ENCODE data around the gene UTS2.

The UTS2 gene

GRCh38 chr1:7842517-7842916, 10.3 kb downstream of the UTS2 start:
- no peak overlapping the region for H3K9ac ChIP-seq
- no peaks in the 10 kb centered on the region for H3K4me1 ChIP-seq
- H2AFZ ChIP-seq = no peak overlapping the region
- no peak overlapping the region for H3K27ac ChIP-seq
- no peaks in the 10 kb centered on the region for H3K9me3 ChIP-seq (ENCODE audit: control insufficient read depth, low read length)
- H3K36me3 ChIP-seq (ENCODE audit: control insufficient read depth, insufficient read depth, low read length) = no peaks in the 10 kb centered on the region
- no peak for TF ChIP-seq CTCF (IDR thresholded peaks at IDR 0.05)
- H3K27me3 ChIP-seq (ENCODE audit: control insufficient read depth, insufficient read depth, low read length) = no peaks in the 10 kb centered on the region
- H3K79me2 ChIP-seq = no peaks in the 10 kb centered on the region
- no peak overlapping the region for H3K4me3 ChIP-seq (ENCODE audit: low read depth, low read length)
- H3K4me2 ChIP-seq (ENCODE audit: low read length) = no peak overlapping the region

- H3K9me3 ChIP-seq (ENCODE audit: control insufficient read depth, low read length) = no peaks in the 10 kb centered on the region
- no peaks in the 10 kb centered on the region for H3K36me3 ChIP-seq (ENCODE audit: control insufficient read depth, insufficient read depth, low read length)
- H3K27me3 ChIP-seq (ENCODE audit: control insufficient read depth, insufficient read depth, low read length) = no peaks in the 10 kb centered on the region
- no peak overlapping the region for H3K4me3 ChIP-seq (ENCODE audit: low read depth, low read length)
- no peak overlapping the region for H2AFZ ChIP-seq
- no peak overlapping the region for H3K4me2 ChIP-seq (ENCODE audit: low read length)
- H3K4me1 ChIP-seq = no peaks in the 10 kb centered on the region
- H3K27ac ChIP-seq = no peak overlapping the region
- H3K9ac ChIP-seq = no peak overlapping the region
- no peak for TF ChIP-seq CTCF (IDR thresholded peaks at IDR 0.05)
- H3K79me2 ChIP-seq = no peaks in the 10 kb centered on the region
Observed at GRCh38 chr1:7839526-7839925, 13.3 kb downstream of the UTS2 start.

- no peak overlapping the region for H3K4me3 ChIP-seq (ENCODE audit: low read depth, low read length)
- no peaks in the 10 kb centered on the region for H3K27me3 ChIP-seq (ENCODE audit: control insufficient read depth, insufficient read depth, low read length)
- no peak overlapping the region for H3K9ac ChIP-seq
- H3K4me2 ChIP-seq (ENCODE audit: low read length) = no peak overlapping the region
- no peaks in the 10 kb centered on the region for H3K36me3 ChIP-seq (ENCODE audit: control insufficient read depth, insufficient read depth, low read length)
- no peaks in the 10 kb centered on the region for H3K79me2 ChIP-seq
- H3K27ac ChIP-seq = no peak overlapping the region
- TF ChIP-seq CTCF (IDR thresholded peaks at IDR 0.05) = no peak
- H3K9me3 ChIP-seq (ENCODE audit: control insufficient read depth, low read length) = no peaks in the 10 kb centered on the region
- H2AFZ ChIP-seq = no peak overlapping the region
- no peaks in the 10 kb centered on the region for H3K4me1 ChIP-seq
Observed at GRCh38 chr1:7838714-7839113, 14.2 kb downstream of the UTS2 start.

GRCh38 chr1:7833035-7833434, 19.8 kb downstream of the UTS2 start:
- no peak for TF ChIP-seq CTCF (IDR thresholded peaks at IDR 0.05)
- H3K4me3 ChIP-seq (ENCODE audit: low read depth, low read length) = no peak overlapping the region
- H3K9me3 ChIP-seq (ENCODE audit: control insufficient read depth, low read length) = no peaks in the 10 kb centered on the region
- H3K4me2 ChIP-seq (ENCODE audit: low read length) = no peak overlapping the region
- no peaks in the 10 kb centered on the region for H3K36me3 ChIP-seq (ENCODE audit: control insufficient read depth, insufficient read depth, low read length)
- H2AFZ ChIP-seq = no peak overlapping the region
- H3K4me1 ChIP-seq = no peaks in the 10 kb centered on the region
- no peak overlapping the region for H3K27ac ChIP-seq
- no peaks in the 10 kb centered on the region for H3K27me3 ChIP-seq (ENCODE audit: control insufficient read depth, insufficient read depth, low read length)
- H3K79me2 ChIP-seq = no peaks in the 10 kb centered on the region
- H3K9ac ChIP-seq = no peak overlapping the region

GRCh38 chr1:7831458-7831857, 21.4 kb downstream of the UTS2 start:
- H3K27me3 ChIP-seq (ENCODE audit: control insufficient read depth, insufficient read depth, low read length) = no peaks in the 10 kb centered on the region
- no peak overlapping the region for H3K4me3 ChIP-seq (ENCODE audit: low read depth, low read length)
- no peaks in the 10 kb centered on the region for H3K4me1 ChIP-seq
- H3K27ac ChIP-seq = no peak overlapping the region
- no peak for TF ChIP-seq CTCF (IDR thresholded peaks at IDR 0.05)
- no peaks in the 10 kb centered on the region for H3K79me2 ChIP-seq
- H3K9ac ChIP-seq = no peak overlapping the region
- H3K9me3 ChIP-seq (ENCODE audit: control insufficient read depth, low read length) = no peaks in the 10 kb centered on the region
- H3K4me2 ChIP-seq (ENCODE audit: low read length) = no peak overlapping the region
- no peak overlapping the region for H2AFZ ChIP-seq
- H3K36me3 ChIP-seq (ENCODE audit: control insufficient read depth, insufficient read depth, low read length) = no peaks in the 10 kb centered on the region

Measured in parathyroid adenoma (tissue), 2 donors.